DOHH2 (cell line): ENCODE measurements around the gene GYG1.

Source experiments
- H3F3A ChIP-seq: fragments of 200-600 bp; sonication (generic), shearing (Covaris generic); 2 replicates; pipeline ENCODE4 v1.6.0; 2016; ENCODE audit warnings: antibody characterized with exemption, mild to moderate bottlenecking; ENCODE audit not compliant: control insufficient read depth, insufficient read depth
- H3K27ac ChIP-seq: fragments of 200-600 bp; sonication (generic); 2 replicates; pipeline ENCODE4 v1.5.1; 2014; ENCODE audit warnings: low read depth, mild to moderate bottlenecking, low read length, moderate library complexity
- H3K27me3 ChIP-seq: fragments of 200-600 bp; sonication (generic); 2 replicates; pipeline ENCODE4 v1.6.1; 2014; ENCODE audit warnings: mild to moderate bottlenecking, low read length, mixed read lengths; ENCODE audit not compliant: control insufficient read depth
- H3K36me3 ChIP-seq: fragments of 200-600 bp; sonication (generic); 2 replicates; pipeline ENCODE4 v1.6.1; 2014; ENCODE audit warnings: mild to moderate bottlenecking, low read length, moderate library complexity, mixed read lengths; ENCODE audit not compliant: control insufficient read depth
- H3K4me1 ChIP-seq: fragments of 200-600 bp; sonication (generic); 2 replicates; pipeline ENCODE4 v1.6.1; 2014; ENCODE audit warnings: mild to moderate bottlenecking, low read length, mixed read lengths; ENCODE audit not compliant: control insufficient read depth
- H3K4me2 ChIP-seq: fragments of 200-600 bp; sonication (generic); 2 replicates; pipeline ENCODE4 v1.6.0; 2014; ENCODE audit warnings: mild to moderate bottlenecking, low read length, moderate library complexity
- H3K4me3 ChIP-seq: fragments of 200-600 bp; sonication (generic); 2 replicates; pipeline ENCODE4 v1.5.1; 2014; ENCODE audit warnings: mild to moderate bottlenecking, low read length, mixed read lengths
- H3K79me2 ChIP-seq: fragments of 200-600 bp; sonication (generic); 2 replicates; pipeline ENCODE4 v1.6.1; 2014; ENCODE audit warnings: mild to moderate bottlenecking, low read length, mixed read lengths; ENCODE audit not compliant: control insufficient read depth
- H3K9me2 ChIP-seq: fragments of 200-600 bp; sonication (generic); replicated peaks from 2 replicates; pipeline ENCODE4 v1.6.1; 2014; ENCODE audit warnings: mild to moderate bottlenecking, low read length, mixed read lengths; ENCODE audit not compliant: control insufficient read depth
- H3K9me3 ChIP-seq: fragments of 200-600 bp; sonication (generic); 2 replicates; pipeline ENCODE4 v1.6.1; 2014; ENCODE audit warnings: antibody characterized with exemption, low read length, mixed read lengths; ENCODE audit not compliant: control insufficient read depth, insufficient read depth
- H4K20me1 ChIP-seq: fragments of 200-600 bp; sonication (generic); 2 replicates; pipeline ENCODE4 v1.6.0; 2014; ENCODE audit warnings: low read depth, mild to moderate bottlenecking, antibody characterized with exemption, low read length, moderate library complexity; ENCODE audit not compliant: control insufficient read depth, insufficient read depth
- CTCF ChIP-seq: fragments of 200-600 bp; sonication (generic); IDR thresholded peaks from one replicate; pipeline ENCODE4 v1.5.1; 2014; ENCODE audit warnings: antibody characterized with exemption, mild to moderate bottlenecking, low read depth, low read length; ENCODE audit not compliant: poor library complexity, severe bottlenecking
- EZH2phosphoT487 ChIP-seq: fragments of 200-600 bp; sonication (generic); IDR thresholded peaks from 2 replicates; pipeline ENCODE4 v1.6.1; 2017; ENCODE audit warnings: borderline replicate concordance, mild to moderate bottlenecking, antibody characterized with exemption, low read length, moderate library complexity, mixed read lengths

Gene GYG1

GRCh38 chr3:148997623-148998022 is 6.3 kb downstream of the GYG1 start:
- H3F3A ChIP-seq: no peaks in the 10 kb centered on the region
- H4K20me1 ChIP-seq: no peaks in the 10 kb centered on the region
- TF ChIP-seq CTCF (no peak), EZH2phosphoT487 (no peak)
- H3K27me3 ChIP-seq: no peaks in the 10 kb centered on the region
- no peaks in the 10 kb centered on the region for H3K9me2 ChIP-seq
- no peak overlapping the region for H3K27ac ChIP-seq
- peaks cover 53% of the 10 kb centered on the region for H3K36me3 ChIP-seq
- H3K4me1 ChIP-seq: peaks cover 7% of the 10 kb centered on the region
- no peak overlapping the region for H3K4me3 ChIP-seq
- H3K79me2 ChIP-seq: peaks cover 16% of the 10 kb centered on the region
- H3K9me3 ChIP-seq: no peaks in the 10 kb centered on the region
- H3K4me2 ChIP-seq: no peak overlapping the region

GRCh38 chr3:148998297-148998696 is 7.0 kb downstream of the GYG1 start:
- no peaks in the 10 kb centered on the region for H3K9me2 ChIP-seq
- no peaks in the 10 kb centered on the region for H3F3A ChIP-seq
- H3K27ac ChIP-seq: no peak overlapping the region
- no peak overlapping the region for H3K4me2 ChIP-seq
- TF ChIP-seq CTCF (no peak), EZH2phosphoT487 (no peak)
- no peaks in the 10 kb centered on the region for H3K27me3 ChIP-seq
- H3K4me1 ChIP-seq: peaks cover 4% of the 10 kb centered on the region; the same call in 1 of the 2 replicates
- no peaks in the 10 kb centered on the region for H3K9me3 ChIP-seq
- no peak overlapping the region for H3K4me3 ChIP-seq
- H3K36me3 ChIP-seq: peaks cover 53% of the 10 kb centered on the region
- H3K79me2 ChIP-seq: peaks cover 9% of the 10 kb centered on the region
- H4K20me1 ChIP-seq: no peaks in the 10 kb centered on the region

GRCh38 chr3:148998715-148999423 is 7.5 kb downstream of the GYG1 start:
- Histone ChIP-seq H3K36me3 (peaks cover 56% of the 10 kb centered on the region), H3K27ac (no peak overlapping the region), H3K79me2 (peaks cover 4% of the 10 kb centered on the region)

More at GRCh38 chr3:148998715-148999423, 7.5 kb downstream of the GYG1 start:
- no peak overlapping the region for H3K4me2 ChIP-seq
- no peaks in the 10 kb centered on the region for H4K20me1 ChIP-seq
- H3K9me2 ChIP-seq: no peaks in the 10 kb centered on the region
- H3F3A ChIP-seq: no peaks in the 10 kb centered on the region
- H3K27me3 ChIP-seq: no peaks in the 10 kb centered on the region
- H3K4me3 ChIP-seq: no peak overlapping the region
- peaks cover 8% of the 10 kb centered on the region; the same call in 1 of the 2 replicates for H3K4me1 ChIP-seq
- TF ChIP-seq EZH2phosphoT487 (no peak), CTCF (no peak)
- no peaks in the 10 kb centered on the region for H3K9me3 ChIP-seq
